ENCODE data around the gene MUTYH.

Gene MUTYH

GRCh38 chr1:45321444-45321843 is 18.8 kb downstream of the MUTYH start:
- TF ChIP-seq, protein P1, sequence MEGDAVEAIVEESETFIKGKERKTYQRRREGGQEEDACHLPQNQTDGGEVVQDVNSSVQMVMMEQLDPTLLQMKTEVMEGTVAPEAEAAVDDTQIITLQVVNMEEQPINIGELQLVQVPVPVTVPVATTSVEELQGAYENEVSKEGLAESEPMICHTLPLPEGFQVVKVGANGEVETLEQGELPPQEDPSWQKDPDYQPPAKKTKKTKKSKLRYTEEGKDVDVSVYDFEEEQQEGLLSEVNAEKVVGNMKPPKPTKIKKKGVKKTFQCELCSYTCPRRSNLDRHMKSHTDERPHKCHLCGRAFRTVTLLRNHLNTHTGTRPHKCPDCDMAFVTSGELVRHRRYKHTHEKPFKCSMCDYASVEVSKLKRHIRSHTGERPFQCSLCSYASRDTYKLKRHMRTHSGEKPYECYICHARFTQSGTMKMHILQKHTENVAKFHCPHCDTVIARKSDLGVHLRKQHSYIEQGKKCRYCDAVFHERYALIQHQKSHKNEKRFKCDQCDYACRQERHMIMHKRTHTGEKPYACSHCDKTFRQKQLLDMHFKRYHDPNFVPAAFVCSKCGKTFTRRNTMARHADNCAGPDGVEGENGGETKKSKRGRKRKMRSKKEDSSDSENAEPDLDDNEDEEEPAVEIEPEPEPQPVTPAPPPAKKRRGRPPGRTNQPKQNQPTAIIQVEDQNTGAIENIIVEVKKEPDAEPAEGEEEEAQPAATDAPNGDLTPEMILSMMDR (conservative IDR thresholded peaks at IDR 0.05; ENCODE audit: low read depth, low read length): no peak
- no peak for DNase-seq (ENCODE audit: low read depth)
- no peak overlapping the region for H3K4me3 ChIP-seq (ENCODE audit: low read depth, low read length)

DNA sequence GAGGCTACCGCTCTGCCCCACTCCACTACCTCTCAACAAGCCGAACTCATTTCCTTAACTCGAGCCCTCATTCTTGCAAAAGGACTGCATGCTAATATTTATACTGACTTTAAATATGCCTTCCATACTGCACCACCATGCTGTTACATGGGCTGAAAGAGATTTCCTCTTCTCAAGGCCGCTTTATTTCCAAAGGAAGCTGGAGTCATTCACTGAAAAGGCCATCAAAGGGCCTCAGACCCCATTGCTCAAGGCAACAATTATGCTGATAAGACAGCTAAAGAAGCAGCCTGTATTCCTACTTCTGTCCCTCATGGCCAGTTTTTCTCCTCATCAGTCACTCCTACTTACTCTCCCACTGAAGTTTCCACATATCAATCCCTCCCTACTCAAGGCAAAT is 20.5 kb downstream of the MUTYH start:
- DNase-seq (ENCODE audit: low read depth): no peak
- TF ChIP-seq, protein P1 (conservative IDR thresholded peaks at IDR 0.05; ENCODE audit: low read depth, low read length): no peak
- H3K4me3 ChIP-seq (ENCODE audit: low read depth, low read length): no peak overlapping the region

GRCh38 chr1:45317166-45317565 is 23.1 kb downstream of the MUTYH start:
- TF ChIP-seq, protein P1 (conservative IDR thresholded peaks at IDR 0.05; ENCODE audit: low read depth, low read length): no peak
- DNase-seq (ENCODE audit: low read depth): no peak
- H3K4me3 ChIP-seq (ENCODE audit: low read depth, low read length): no peak overlapping the region

GRCh38 chr1:45314266-45314665 is 26.0 kb downstream of the MUTYH start:
- H3K4me3 ChIP-seq (ENCODE audit: low read depth, low read length): no peak overlapping the region
- DNase-seq (ENCODE audit: low read depth): no peak
- TF ChIP-seq, protein P1 (conservative IDR thresholded peaks at IDR 0.05; ENCODE audit: low read depth, low read length): no peak

DNA sequence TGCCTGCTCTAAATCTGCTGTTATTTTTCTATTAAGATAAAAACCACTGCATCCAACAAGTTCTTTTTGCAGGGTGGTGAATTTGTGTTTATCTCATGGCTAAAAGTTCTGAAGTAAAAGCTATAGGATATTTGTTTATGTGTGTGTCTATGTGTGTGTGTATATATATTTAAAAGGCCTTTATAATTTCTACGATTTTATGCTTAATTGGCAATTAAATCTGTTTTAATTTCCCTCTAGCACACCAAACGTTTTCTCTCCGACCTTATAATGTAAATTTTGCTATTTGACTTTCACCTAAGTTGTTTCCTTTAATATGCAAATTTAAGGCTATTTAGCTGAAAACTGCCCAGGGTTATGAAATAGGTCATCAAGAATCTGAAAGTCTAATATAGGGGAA is 33.3 kb downstream of the MUTYH start:
- DNase-seq (ENCODE audit: low read depth): no peak
- TF ChIP-seq, protein P1 (conservative IDR thresholded peaks at IDR 0.05; ENCODE audit: low read depth, low read length): no peak
- no peak overlapping the region for H3K4me3 ChIP-seq (ENCODE audit: low read depth, low read length)

GRCh38 chr1:45306319-45306718 is 33.9 kb downstream of the MUTYH start:
- peak; percentile 30 for DNase-seq (ENCODE audit: low read depth)
- no peak overlapping the region for H3K4me3 ChIP-seq (ENCODE audit: low read depth, low read length)
- TF ChIP-seq, protein P1 (conservative IDR thresholded peaks at IDR 0.05; ENCODE audit: low read depth, low read length): no peak

DNA sequence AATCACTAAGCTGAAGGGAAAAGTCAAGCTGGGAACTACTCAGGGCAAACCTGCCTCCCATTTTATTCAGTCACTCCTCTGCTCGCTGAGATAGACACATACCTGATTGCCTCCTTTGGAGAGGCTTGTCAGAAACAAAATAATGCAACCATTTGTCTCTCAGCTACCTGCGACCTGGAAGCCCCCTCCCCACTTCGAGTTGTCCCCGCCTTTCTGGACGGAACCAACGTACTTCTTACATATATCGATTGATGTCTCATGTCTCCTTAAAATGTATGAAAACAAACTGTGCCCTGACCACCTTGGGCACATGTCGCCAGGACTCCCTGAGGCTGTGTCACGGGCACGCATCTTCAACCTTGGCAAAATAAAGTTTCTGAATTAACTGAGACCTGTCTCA is 35.0 kb downstream of the MUTYH start:
- DNase-seq (ENCODE audit: low read depth): no peak
- TF ChIP-seq, protein P1 (conservative IDR thresholded peaks at IDR 0.05; ENCODE audit: low read depth, low read length): no peak
- no peak overlapping the region for H3K4me3 ChIP-seq (ENCODE audit: low read depth, low read length)

Measured in choroid plexus epithelial cell (primary cell).